GM23248 (cell line): ENCODE results near the gene SELENBP1. TPM values are rescaled to one million over a fixed set of nuclear protein-coding genes. Genes with fewer than 3 reads are reported as not detected.
"Not testable (repeated sequence)": the region's sequence is repeated elsewhere in the genome, so short reads cannot be mapped to it uniquely, and the experiment has no call there.

Experiments used
- DNase-seq: peaks from one replicate; pipeline ENCODE4 v3.0.0-alpha.2; 2015
- H2AFZ ChIP-seq: fragments of 200-600 bp; sonication (generic); 2 replicates; pipeline ENCODE4 v1.6.1; 2016; ENCODE audit warnings: antibody characterized with exemption
- H3F3A ChIP-seq: fragments of 200-600 bp; sonication (generic); 2 replicates; pipeline ENCODE4 v1.6.1; 2016; ENCODE audit warnings: mild to moderate bottlenecking, antibody characterized with exemption, mixed run types; ENCODE audit not compliant: insufficient read depth
- H3K27ac ChIP-seq: fragments of 200-600 bp; sonication (generic); 2 replicates; pipeline ENCODE4 v1.5.1; 2016; ENCODE audit warnings: mild to moderate bottlenecking
- H3K27me3 ChIP-seq: fragments of 200-600 bp; sonication (generic); replicated peaks from 2 replicates; pipeline ENCODE4 v1.6.1; 2016; ENCODE audit warnings: mild to moderate bottlenecking; ENCODE audit not compliant: insufficient read depth
- H3K36me3 ChIP-seq: fragments of 200-600 bp; sonication (generic); 2 replicates; pipeline ENCODE4 v1.6.1; 2016; ENCODE audit warnings: low read depth, mild to moderate bottlenecking
- H3K4me1 ChIP-seq: fragments of 200-600 bp; sonication (generic); 2 replicates; pipeline ENCODE4 v1.6.1; 2016; ENCODE audit warnings: mild to moderate bottlenecking; ENCODE audit not compliant: insufficient read depth
- H3K4me2 ChIP-seq: fragments of 200-600 bp; sonication (generic); one replicate; pipeline ENCODE4 v1.6.1; 2016; ENCODE audit warnings: mild to moderate bottlenecking; ENCODE audit not compliant: unreplicated experiment
- H3K4me3 ChIP-seq: fragments of 200-600 bp; sonication (generic); 2 replicates; pipeline ENCODE4 v1.5.1; 2016; ENCODE audit warnings: mild to moderate bottlenecking
- H3K79me2 ChIP-seq: fragments of 200-600 bp; sonication (generic); 2 replicates; pipeline ENCODE4 v1.6.1; 2016; ENCODE audit warnings: mild to moderate bottlenecking; ENCODE audit not compliant: insufficient read depth
- H3K9ac ChIP-seq: fragments of 200-600 bp; sonication (generic); 2 replicates; pipeline ENCODE4 v1.6.1; 2016; ENCODE audit warnings: mild to moderate bottlenecking
- H3K9me2 ChIP-seq: fragments of 200-600 bp; sonication (generic); 2 replicates; pipeline ENCODE4 v1.6.1; 2016; ENCODE audit warnings: mixed run types, mild to moderate bottlenecking, moderate library complexity; ENCODE audit not compliant: insufficient read depth
- H3K9me3 ChIP-seq: fragments of 200-600 bp; sonication (generic); one replicate; pipeline ENCODE4 v1.6.1; 2017; ENCODE audit warnings: low read depth
- H4K20me1 ChIP-seq: fragments of 200-600 bp; sonication (generic); 2 replicates; pipeline ENCODE4 v1.6.0; 2016; ENCODE audit not compliant: insufficient read depth
- EZH2 ChIP-seq: fragments of 200-600 bp; sonication (generic); IDR thresholded peaks from 2 replicates; pipeline ENCODE4 v1.6.1; 2018; ENCODE audit warnings: antibody characterized with exemption, mild to moderate bottlenecking; ENCODE audit not compliant: insufficient read depth, poor library complexity, severe bottlenecking
- EZH2phosphoT487 ChIP-seq: fragments of 200-600 bp; sonication (generic); IDR thresholded peaks from 2 replicates; pipeline ENCODE4 v1.6.1; 2018; ENCODE audit warnings: antibody characterized with exemption, moderate library complexity, mild to moderate bottlenecking, low read depth; ENCODE audit not compliant: insufficient read depth
- WGBS, 2 experiments: methylation state at CpG; one replicate each; pipeline ENCODE4 v1.1.6; 2015 to 2017; ENCODE audit warnings: low lambda C conversion rate in 2 of 2, low coverage in 1 of 2; ENCODE audit errors: missing lambda C conversion rate in 2 of 2; 5-methylcytosine and 5-hydroxymethylcytosine counted together
- in situ Hi-C: fragments of 300-500 bp; cut with MboI; formaldehyde crosslinking; loops from 2 replicates; pipeline ENCODE4 v1.15.0; 2020
- polyA plus RNA-seq: library from polyadenylated mRNA; unstranded; fragments of >200 nt; fragmentation: Nextera tagmentation; extraction: Ambion mirVana; gene quantifications from 2 replicates; pipeline ENCODE4 v1.2.1, GENCODE V29; 2016
- total RNA-seq: library from RNA; depleted of rRNA; stranded (reverse); fragments of >200 nt; shearing (Covaris generic); gene quantifications from 2 replicates; pipeline ENCODE4 v1.2.3, GENCODE V29; 2014

Gene SELENBP1
- total and polyA plus RNA-seq, 2 experiments from 2014 or later = 3.0 to 4.0 TPM

- TF ChIP-seq EZH2 = no peak
- TF ChIP-seq EZH2phosphoT487 = no peak
- peaks cover 48% of the 10 kb centered on the region for H3F3A ChIP-seq
- peak; percentile 47 for DNase-seq
- in situ Hi-C loops = no loop called here
- 94 to 95% methylated on average over 13 of the region's 13 CpGs for whole genome bisulfite sequencing, 2 experiments
- H2AFZ ChIP-seq = no peak overlapping the region
- H3K4me2 ChIP-seq = peak overlapping the region; percentile 94
- H3K4me1 ChIP-seq = peaks cover 18% of the 10 kb centered on the region
- peak overlapping the region; percentile 22 for H3K27ac ChIP-seq
- peak overlapping the region; percentile 97; the same call in 1 of the 2 replicates for H3K4me3 ChIP-seq
- H3K27me3 ChIP-seq = no peaks in the 10 kb centered on the region
- no peaks in the 10 kb centered on the region for H4K20me1 ChIP-seq
- no peaks in the 10 kb centered on the region for H3K9me2 ChIP-seq
- H3K36me3 ChIP-seq = peaks cover 45% of the 10 kb centered on the region
- H3K9ac ChIP-seq = no peak overlapping the region
- peaks cover 24% of the 10 kb centered on the region for H3K79me2 ChIP-seq
- H3K9me3 ChIP-seq = no peaks in the 10 kb centered on the region
Observed at GRCh38 chr1:151401125-151401788, 28.8 kb upstream of the SELENBP1 start.

GRCh38 chr1:151399324-151400171 is 27.0 kb upstream of the SELENBP1 start, which contains the start of gene PSMB4:
Gene PSMB4 (plus strand): TSS chr1:151399573. CDS start chr1:151399588, 15 bp downstream.
- no peaks in the 10 kb centered on the region for H3K27me3 ChIP-seq
- in situ Hi-C loops = no loop called here
- DNase-seq = peak; percentile 95
- H3K79me2 ChIP-seq = peaks cover 24% of the 10 kb centered on the region
- H3K4me3 ChIP-seq = peak within 1 kb of the TSS; percentile 97
- no peaks in the 10 kb centered on the region for H3K9me3 ChIP-seq
- H2AFZ ChIP-seq = peak within 1 kb of the TSS; percentile 91
- no peaks in the 10 kb centered on the region for H4K20me1 ChIP-seq
- peak within 1 kb of the TSS; percentile 92 for H3K27ac ChIP-seq
- H3K4me2 ChIP-seq = peak within 1 kb of the TSS; percentile 94
- H3K9me2 ChIP-seq = no peaks in the 10 kb centered on the region
- peak within 1 kb of the TSS; percentile 99 for H3K9ac ChIP-seq
- TF ChIP-seq EZH2 (no peak), EZH2phosphoT487 (no peak)
- peaks cover 45% of the 10 kb centered on the region for H3F3A ChIP-seq
- H3K36me3 ChIP-seq = peaks cover 29% of the 10 kb centered on the region
- WGBS, 2 experiments = 1 to 2% methylated on average over 62 to 63 of the region's 63 CpGs
- H3K4me1 ChIP-seq = peaks cover 18% of the 10 kb centered on the region

- H3K9ac ChIP-seq, H4K20me1 ChIP-seq, H3K27ac ChIP-seq, H3K36me3 ChIP-seq, H3K9me2 ChIP-seq, H3K4me3 ChIP-seq, H3K27me3 ChIP-seq, H3K4me2 ChIP-seq, H3K9me3 ChIP-seq, H2AFZ ChIP-seq, in situ Hi-C loops: not testable (repeated sequence)
- peaks cover 13% of the 10 kb centered on the region; the same call in 1 of the 2 replicates for H3F3A ChIP-seq
- peaks cover 12% of the 10 kb centered on the region for H3K4me1 ChIP-seq
- DNase-seq = peak; percentile 6
- WGBS, 2 experiments = 75% methylated on average over 5 of the region's 5 CpGs
- peaks cover 19% of the 10 kb centered on the region for H3K79me2 ChIP-seq
Observed at GRCh38 chr1:151396265-151396664, 23.8 kb upstream of the SELENBP1 start.

- Histone ChIP-seq H3F3A (no peaks in the 10 kb centered on the region), H3K4me2 (no peak overlapping the region), H3K36me3 (no peaks in the 10 kb centered on the region), H3K9me3 (no peaks in the 10 kb centered on the region), H3K79me2 (no peaks in the 10 kb centered on the region), H3K4me3 (no peak overlapping the region), H3K9me2 (no peaks in the 10 kb centered on the region), H3K27ac (no peak overlapping the region), H3K4me1 (no peaks in the 10 kb centered on the region), H2AFZ (no peak overlapping the region), H3K9ac (no peak overlapping the region), H3K27me3 (no peaks in the 10 kb centered on the region), H4K20me1 (no peaks in the 10 kb centered on the region)
- in situ Hi-C loops = no loop called here
- TF ChIP-seq EZH2 = no peak
- TF ChIP-seq EZH2phosphoT487 = no peak
- no peak for DNase-seq
Observed at GRCh38 chr1:151393583-151393982, 21.1 kb upstream of the SELENBP1 start.
